ENCODE results near the gene ADD1.
A peak's percentile ranks its signal among the peaks of the same experiment; 100 is the strongest.

Gene ADD1

DNA sequence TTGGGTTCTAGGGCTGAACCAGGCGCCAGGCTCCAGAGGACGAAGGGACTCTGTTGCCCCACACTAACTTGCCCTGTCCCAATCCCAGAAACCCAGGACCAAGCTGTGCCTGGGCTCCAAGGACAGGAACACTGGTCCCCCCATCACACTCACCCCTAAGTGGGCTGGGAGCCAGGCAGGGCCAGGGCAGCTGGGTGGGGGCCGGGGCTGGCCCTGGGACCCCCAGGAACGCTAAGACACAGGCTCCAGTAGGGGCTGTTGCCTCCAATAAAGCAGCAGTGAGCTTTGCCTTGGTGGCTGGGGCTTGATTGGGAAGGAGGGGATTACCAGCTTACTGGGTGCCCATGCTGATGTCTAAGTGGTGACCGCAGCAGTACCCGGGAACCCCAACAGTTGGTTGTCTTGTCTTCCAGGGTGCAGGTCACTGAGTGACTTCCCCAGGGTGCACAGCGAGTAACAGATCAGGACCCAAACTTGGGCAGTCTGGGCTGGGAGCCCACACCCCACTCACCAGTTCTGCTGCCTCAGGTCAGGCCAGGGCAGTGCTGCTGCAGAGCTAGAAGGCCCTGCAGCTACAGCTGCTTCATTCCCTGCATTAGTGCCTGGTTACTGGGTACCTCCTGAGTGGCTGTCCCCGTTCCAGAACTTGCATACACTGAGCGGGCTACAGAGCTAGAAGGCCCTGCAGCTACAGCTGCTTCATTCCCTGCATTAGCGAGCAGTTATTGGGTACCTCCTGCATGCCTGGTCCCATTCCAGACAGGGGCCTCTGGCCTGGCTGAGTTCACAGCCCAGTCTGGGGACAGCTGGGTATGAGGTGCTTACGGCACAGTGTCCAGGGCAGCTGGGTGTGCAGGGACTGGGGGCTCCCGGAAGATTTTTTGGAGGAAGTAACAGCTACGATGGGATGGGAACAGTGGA is 9.4 kb upstream of the ADD1 start:
- DNase-seq (ENCODE audit: low read depth, low spot score) = no peak

DNA sequence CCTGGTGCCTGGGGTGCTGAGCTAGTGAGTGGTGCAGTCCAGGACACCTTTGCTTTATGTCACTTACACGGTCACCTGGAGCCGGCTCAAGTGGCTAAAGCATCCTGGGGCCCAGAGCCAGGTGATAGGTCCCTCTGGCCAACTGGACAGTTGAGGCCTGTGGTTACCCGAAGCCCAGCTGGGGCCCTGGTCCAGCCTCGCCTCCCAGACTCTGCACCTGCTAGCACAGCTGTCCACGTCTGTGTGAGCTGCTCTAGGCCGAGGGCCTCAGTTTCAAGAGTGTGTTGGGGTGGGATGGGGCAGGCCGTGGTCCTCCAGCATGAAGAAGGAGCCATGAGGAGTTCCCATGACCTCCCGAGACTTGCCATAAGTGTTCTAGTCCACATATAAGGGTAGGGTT is 7.7 kb upstream of the ADD1 start:
- no peak for DNase-seq (ENCODE audit: low read depth, low spot score)

- DNase-seq (ENCODE audit: low read depth, low spot score) = no peak
Measured at GRCh38 chr4:2836391-2836859, 7.2 kb upstream of the ADD1 start.

- DNase-seq (ENCODE audit: low read depth, low spot score) = no peak
Measured at GRCh38 chr4:2837110-2837903, 6.3 kb upstream of the ADD1 start.

- DNase-seq (ENCODE audit: low read depth, low spot score) = peak; percentile 30
Measured at GRCh38 chr4:2837904-2838496, 5.6 kb upstream of the ADD1 start.

DNA sequence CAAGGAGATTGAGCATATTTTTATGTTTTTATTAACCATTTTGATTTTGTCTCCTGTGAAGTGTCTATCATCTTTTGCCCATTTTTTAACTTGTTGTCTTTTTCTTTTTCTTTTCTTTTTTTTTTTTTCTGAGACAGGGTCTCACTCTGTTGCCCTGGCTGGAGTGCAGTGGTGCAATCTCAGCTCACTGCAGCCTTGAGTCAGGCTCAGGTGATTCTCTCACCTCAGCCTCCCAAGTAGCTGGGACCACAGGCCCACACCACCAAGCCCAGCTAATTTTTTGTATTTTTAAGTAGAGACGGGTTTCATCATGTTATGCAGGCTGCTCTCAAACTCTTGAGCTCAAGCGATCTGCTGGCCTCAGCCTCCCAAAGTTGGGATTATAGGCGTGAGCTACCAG is 4.6 kb upstream of the ADD1 start:
- no peak for DNase-seq (ENCODE audit: low read depth, low spot score)

GRCh38 chr4:2842687-2843262 is 869 bp upstream of the ADD1 start:
- DNase-seq (ENCODE audit: low read depth, low spot score) = no peak

DNA sequence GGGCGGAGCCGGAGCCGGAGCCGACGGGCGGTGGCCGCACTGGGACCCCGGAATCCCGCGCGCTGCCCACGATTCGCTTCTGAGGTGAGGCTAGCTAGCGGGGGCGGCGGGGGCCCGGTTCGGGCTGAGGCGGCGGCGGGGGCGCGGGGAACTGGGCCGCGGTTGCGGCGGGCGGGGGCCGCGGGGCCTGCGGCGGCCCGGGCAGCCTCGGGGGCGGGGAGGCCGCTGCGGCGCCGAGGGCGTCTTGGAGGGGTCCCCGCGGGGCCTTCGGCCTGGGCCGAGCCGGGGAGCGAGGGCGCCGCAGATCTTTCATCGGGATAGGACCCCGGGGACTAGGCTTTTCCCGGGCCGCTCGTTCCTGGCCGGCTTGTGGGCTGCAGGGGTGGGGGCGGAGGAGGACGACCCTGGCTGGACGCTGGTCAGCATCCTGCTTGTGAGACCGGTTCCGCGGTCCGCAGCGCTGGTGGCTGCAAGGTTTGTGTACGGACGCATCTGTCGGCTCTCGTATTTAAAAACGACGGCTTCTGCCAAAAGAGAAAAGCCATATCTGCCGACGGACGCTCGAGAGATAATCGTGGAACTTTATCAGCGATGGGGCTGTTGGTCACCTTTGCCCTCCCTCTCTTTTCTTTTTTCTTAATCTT is 419 bp downstream of the ADD1 start:
- no peak for DNase-seq (ENCODE audit: low read depth, low spot score)

DNA sequence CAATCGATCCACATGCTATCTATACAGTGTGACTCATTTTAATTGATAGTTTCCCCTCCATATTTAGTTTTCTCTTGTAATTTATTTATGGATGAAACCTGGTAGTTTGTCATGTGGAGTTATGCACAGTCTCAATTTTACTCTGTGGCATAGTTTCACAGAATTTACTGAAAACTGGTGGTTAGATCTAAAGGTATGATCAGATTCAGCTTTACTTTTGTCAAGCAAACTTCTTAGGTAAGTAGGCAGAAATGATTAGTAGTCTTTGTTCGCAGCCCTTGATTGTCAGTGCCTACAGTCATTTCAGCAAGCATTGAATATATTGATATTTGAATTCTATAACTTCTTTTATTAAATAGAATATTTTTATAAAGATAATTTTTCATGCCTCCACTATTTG is 2.5 kb downstream of the ADD1 start:
- DNase-seq (ENCODE audit: low read depth, low spot score) = no peak

- DNase-seq (ENCODE audit: low read depth, low spot score) = no peak
Measured at GRCh38 chr4:2847302-2847871, 3.7 kb downstream of the ADD1 start.

DNA sequence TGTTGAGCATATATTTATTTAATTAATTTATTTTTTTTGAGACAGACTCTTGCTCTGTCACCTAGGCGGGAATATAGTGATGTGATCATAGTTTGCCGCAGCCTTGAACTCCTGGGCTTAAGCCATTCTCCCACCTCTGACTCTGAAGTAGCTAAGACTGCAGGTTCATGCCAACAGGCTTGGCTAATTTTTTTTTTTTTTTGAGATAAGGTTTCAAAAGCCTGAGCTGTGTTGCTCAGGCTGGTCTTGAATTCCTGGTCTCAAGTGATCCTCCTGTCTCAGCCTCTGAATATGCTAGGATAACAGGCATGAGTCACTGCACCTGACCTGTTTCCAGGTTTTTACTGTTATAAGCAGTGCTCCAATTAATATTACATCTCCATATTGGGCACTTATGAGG is 4.8 kb downstream of the ADD1 start:
- DNase-seq (ENCODE audit: low read depth, low spot score) = no peak

DNA sequence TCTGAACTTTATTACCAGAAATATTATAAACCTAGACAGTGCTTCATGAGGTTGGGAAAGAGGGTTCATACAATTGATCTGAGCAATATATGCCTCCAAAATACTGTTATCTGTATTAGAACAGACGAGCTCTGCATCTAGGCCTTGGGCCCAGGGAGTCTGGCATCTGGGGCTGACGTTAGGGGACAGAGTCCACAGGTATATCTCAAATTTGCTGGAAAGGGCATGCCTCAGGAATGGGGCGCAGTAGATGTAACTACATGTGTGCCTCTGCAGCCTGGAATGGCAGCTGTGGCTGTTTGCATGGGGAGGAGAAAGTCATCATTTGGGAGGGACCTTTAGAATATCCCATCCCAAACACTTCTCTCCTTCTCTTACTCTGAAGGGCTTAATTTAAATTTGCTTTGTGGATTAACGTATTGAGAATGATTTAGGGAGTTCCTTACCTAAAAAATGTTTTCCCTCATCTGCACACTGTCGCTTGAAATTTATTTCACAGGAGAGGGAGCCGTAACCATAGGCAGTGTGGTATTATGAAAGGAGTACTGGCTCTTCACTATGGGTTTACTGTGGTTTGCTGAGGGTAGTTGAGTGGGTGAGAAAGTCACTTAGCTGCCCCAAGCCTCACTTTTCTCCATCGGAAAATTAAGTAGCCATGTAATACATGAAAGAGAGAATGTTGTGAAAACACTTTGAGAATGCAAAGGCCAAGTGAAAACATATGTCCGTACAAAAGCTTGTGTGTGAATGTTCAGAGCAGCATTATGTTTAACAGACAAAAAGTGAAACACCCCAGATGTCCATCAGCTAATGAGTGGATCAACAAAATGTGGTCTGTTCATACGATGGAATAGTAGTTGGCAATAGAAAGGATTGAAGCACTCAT is 5.9 kb downstream of the ADD1 start:
- DNase-seq (ENCODE audit: low read depth, low spot score) = no peak

GRCh38 chr4:2850966-2851798 is 7.5 kb downstream of the ADD1 start:
- DNase-seq (ENCODE audit: low read depth, low spot score) = no peak

GRCh38 chr4:2852481-2852921 is 8.9 kb downstream of the ADD1 start:
- DNase-seq (ENCODE audit: low read depth, low spot score) = no peak

GRCh38 chr4:2855584-2855983 is 11.9 kb downstream of the ADD1 start:
- no peak for DNase-seq (ENCODE audit: low read depth, low spot score)

GRCh38 chr4:2856266-2856665 is 12.6 kb downstream of the ADD1 start:
- DNase-seq (ENCODE audit: low read depth, low spot score) = no peak

DNA sequence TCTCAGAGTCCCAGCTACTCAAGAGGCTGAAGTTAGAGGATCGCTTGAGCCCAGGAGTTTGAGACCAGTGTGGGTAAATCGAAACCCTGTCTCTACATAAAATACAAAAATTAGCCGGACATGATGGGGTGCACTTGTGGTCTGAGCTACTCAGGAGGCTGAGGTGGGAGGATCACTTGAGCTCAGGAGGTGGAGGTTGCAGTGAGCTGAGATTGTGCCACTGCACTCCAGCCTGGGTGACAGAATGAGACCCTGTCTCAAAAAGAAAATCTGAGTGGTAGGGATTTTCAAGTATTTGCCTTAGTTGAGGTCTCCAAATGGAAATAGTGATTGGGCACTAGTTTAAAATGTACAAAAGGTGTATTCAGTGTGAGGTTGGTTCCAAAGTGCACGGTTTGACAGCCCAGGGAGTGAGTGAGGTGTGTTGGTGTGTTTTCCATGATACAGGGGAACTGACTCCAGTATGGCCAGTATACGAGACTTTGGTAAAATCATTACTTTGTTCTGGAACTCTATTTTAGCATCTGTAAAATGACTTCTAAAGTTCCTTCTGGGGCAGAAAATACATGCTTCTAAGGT is 13.8 kb downstream of the ADD1 start:
- no peak for DNase-seq (ENCODE audit: low read depth, low spot score)

- DNase-seq (ENCODE audit: low read depth, low spot score) = no peak
Measured at GRCh38 chr4:2858451-2859217, 15.0 kb downstream of the ADD1 start.
